Left hindlimb (tissue), 1 donor: Measurements from ENCODE around the gene DBN1.
"Not testable (repeated sequence)": the region's sequence is repeated elsewhere in the genome, so short reads cannot be mapped to it uniquely, and the experiment has no call there.

Experiments
- DNase-seq: peaks from one replicate; pipeline ENCODE4 v3.0.0-alpha.2; 2018

Gene DBN1

GRCh38 chr5:177490992-177491391, 17.6 kb upstream of the DBN1 start:
- no peak for DNase-seq

GRCh38 chr5:177490311-177490991, 17.0 kb upstream of the DBN1 start:
- DNase-seq, result no peak

DNA sequence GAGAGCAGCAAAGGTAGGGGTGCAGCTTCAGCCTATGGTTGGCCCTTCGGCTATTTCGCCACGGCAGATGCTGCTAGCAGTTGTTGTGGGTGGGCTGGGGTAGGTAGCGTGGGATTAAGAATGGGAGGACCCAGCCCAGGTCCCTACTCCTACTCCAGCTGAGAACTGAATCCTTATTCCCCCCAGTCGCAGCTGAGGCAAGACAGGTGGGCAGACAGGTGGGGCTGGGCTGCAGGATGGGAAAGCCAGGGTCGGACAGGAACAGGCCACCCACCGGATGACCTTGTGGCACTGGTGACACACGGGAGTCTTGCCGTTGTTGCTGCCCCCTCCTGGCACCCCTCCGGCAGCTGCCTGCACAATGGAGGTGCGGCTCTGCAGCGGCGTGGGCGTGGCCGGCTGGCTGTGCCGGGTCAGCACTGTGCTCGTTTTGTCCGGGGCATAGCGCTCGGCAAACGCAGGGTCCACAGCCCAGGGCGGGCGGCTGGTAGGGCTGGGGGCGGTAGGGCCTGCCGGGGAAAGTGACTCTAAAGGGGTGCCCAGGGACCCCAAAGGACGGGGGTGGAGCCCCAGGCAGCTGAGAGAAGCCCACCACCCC, 15.8 kb upstream of the DBN1 start:
- no peak for DNase-seq

DNA sequence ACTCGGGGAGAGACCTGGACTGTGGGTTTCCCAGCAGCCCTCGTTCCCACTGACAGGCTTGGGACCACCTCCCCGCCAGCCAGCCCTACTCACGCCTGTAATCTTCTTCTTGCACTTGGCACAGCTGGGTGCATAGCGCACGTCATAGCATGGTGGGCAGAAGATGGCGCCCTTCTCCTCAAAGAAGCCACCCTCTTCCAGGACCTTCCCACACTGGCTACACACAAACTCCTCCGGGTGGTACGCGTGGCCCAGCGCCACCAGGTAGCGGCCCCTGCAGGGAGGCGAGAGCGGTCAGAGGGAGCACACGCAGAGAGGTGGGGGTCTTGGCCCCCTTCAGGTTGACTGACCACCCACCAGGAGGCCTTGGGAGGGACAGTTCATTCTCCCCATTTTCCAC, 14.5 kb upstream of the DBN1 start:
- no peak for DNase-seq

GRCh38 chr5:177487144-177487543, 13.7 kb upstream of the DBN1 start:
- DNase-seq, result no peak

DNA sequence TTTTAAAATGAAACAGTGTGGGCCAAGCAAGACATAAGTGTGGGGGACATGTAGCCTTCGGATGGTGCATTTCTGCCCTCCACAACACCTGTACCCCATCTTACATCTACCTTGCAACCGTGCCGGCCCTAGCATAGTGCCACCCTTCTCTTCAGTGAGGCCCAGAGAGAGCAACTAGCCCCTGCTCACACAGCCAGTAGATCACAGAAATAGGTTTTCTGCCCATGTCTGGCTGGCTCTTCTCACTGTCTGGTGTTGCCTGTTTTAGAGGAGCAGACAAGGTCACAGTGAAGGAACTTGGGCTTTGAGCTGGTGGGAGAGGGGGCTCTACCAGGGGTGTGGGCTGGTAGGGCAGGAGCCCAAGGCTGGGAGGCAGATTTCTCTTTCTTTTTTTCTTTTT, 12.8 kb upstream of the DBN1 start:
- DNase-seq, result no peak

DNA sequence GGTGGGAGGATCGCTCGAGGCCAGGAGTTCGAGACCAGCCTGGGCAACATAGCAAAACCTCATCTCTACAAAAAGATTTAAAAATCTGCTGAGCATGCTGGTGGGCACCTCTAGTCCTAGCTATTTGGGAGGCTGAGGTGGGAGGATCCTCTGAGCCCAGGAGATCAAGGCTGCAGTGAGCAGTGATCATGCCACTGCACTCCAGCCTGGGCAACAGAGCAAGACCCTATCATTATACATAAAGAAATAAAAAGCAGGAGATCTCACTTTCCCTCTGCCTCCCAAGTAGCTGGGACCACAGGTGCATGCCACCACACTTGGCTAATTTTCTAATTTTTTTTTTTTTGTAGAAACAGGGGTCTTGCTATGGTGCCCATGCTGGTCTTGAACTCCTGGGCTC, 12.3 kb upstream of the DBN1 start:
- not testable (repeated sequence) for DNase-seq

DNA sequence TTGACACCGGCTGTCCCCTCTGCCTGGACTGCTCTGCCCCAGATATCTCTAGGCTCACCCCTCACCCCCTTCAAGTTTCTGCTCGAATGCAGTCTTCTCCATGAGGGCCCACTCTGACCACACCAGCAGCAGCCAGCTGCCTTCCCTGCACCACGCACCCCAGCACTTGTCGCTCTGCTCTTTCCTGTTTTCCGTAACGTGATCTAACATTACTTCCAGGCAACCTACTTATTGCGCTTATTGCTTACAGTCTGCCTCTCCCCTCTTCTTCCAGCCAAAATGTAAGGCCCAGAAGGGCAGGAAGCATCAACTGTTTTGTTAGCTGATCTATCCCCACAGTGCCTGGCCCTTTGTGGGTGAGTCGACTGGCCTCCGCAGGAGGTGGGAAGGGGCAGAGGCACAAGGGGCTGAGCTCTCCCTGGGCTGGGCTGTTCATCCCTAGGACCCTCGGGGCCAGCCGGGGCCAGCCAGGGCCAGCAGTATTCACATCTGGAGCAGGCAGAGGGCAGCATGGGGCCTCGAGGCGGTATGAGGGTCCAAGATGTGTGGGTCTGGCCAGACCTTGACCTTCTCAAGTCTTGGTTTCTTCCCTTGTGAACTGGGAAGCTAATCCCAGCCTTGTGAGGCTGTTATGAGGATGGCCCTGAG, 11.6 kb upstream of the DBN1 start:
- DNase-seq, result no peak

DNA sequence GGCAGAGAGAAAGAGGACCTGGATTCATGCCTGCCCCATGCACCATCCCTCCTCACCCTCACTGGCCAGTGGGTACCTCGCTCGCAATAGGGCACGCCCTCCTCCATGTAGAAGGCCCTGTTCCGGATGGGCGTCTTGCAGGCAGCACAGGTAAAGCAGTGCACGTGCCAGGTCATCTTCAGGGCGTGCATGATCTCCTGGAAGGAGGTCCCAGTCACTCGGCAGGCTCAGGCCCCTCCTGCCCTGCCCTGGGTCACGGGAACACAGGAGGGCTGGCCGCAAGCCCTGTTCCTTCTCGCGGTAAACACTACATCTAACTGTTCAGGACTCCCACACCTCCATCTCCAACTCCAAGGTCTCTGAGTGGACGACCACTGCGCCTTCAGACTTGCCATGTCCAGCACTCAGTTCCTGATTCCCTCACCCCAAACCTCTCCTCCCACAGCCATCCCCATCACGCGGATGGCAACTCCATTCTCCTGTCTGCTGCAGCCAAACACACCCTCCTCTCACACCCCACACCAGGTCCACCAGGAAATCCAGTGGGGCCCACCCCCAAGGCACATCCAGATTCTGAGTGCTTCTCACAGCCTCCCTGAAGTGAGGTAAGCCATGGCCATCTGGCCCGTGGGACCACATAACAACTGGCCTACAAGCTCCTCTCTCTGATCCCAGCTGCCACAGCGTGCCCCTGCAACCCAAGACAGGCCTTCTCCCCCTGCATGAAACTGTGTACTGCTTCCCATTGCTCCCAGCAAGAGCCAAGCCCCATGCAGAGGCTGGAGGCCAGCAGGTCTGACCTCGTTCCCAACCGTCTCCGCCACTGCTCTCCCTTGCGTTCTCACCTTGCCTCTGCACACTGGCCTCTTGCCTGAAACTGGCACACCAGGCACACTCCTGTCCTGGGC, 10.8 kb upstream of the DBN1 start:
- DNase-seq, result no peak

DNA sequence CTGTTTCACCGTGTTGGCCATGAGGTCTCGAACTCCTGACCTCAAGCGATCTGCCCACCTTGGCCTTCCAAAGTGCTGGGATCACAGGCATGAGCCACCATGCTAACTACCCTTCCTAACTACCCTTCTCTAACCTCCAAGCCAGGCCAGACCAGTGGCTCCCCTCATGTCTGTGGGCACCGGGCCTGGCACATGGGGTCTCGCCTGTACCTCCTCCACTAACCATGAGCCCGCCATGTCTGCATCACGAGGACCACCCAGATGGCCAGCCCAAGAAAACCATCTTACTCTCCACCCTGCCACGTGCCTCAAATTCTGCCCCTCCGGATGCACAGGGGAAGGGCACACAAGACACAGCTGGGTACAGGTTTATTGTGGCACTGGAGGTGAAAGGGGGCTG, 9.6 kb upstream of the DBN1 start:
- DNase-seq, result no peak

GRCh38 chr5:177482359-177482795, 8.9 kb upstream of the DBN1 start:
- no peak for DNase-seq

DNA sequence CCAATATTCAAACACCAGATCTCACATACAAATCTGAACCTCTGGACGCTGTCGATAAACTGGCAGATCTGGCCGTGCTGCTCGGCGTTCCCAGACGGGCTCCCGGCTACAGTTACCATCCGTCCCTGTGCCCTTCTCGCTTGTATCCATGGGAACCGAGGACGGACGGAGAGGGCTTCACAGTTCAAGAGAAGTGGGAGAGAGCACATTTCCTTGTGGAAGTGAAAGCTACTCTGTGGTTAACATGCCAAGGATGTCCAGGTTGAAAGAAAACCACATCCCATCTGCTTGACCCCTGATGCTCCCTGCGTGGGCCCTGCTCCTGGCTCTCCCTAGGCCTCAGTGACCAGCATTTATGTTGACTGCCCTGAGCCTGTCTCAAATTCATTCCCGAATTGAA, 6.3 kb upstream of the DBN1 start:
- DNase-seq, result no peak

DNA sequence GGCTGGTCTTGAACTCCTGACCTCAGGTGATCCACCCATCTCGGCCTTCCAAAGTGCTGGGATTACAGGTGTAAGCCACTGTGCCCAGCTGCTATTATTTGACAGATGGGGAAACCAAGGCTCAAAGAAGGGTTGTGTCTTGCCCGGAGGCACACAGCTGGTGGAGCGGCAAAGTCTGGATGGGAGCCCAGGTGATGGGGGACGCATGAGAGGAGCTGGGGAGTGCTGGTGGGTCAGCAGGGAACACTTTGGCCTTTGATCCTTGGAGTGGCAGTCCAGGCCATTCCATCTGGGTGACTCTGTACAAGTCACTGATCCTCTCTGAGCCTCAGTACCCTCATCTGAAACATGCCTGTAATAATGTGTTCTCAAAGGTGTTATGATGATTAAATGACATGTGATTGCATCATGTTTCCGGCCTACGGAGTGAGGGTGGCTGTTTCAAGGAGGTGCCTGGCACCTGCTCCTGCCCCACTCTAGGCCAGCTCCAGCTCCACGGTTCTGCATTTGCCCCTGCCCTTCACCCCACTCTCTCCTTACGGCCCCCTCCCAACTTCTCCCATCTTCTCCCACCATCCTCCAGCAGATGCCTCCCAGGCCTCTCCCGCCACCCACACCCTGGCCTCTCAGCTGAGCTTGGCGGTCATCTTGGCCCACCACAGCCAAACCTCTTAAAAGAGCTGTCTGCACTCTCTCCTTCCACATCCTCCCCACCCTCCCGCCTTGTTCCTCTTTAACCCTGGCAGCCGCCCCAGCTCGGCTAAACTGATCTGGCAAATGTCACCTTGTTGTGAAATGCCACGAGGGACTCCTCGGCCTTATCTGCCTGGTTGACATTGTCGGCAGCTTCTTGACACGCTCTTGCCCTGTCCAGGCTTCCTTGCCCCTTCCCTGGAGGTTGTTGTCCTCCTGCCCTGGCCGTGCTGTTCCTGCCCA, 5.5 kb upstream of the DBN1 start:
- DNase-seq, result no peak

- DNase-seq, result no peak
These were observed 4.5 kb upstream of the DBN1 start for GRCh38 chr5:177477701-177478477.

GRCh38 chr5:177476531-177477233, 3.2 kb upstream of the DBN1 start:
- no peak for DNase-seq

DNA sequence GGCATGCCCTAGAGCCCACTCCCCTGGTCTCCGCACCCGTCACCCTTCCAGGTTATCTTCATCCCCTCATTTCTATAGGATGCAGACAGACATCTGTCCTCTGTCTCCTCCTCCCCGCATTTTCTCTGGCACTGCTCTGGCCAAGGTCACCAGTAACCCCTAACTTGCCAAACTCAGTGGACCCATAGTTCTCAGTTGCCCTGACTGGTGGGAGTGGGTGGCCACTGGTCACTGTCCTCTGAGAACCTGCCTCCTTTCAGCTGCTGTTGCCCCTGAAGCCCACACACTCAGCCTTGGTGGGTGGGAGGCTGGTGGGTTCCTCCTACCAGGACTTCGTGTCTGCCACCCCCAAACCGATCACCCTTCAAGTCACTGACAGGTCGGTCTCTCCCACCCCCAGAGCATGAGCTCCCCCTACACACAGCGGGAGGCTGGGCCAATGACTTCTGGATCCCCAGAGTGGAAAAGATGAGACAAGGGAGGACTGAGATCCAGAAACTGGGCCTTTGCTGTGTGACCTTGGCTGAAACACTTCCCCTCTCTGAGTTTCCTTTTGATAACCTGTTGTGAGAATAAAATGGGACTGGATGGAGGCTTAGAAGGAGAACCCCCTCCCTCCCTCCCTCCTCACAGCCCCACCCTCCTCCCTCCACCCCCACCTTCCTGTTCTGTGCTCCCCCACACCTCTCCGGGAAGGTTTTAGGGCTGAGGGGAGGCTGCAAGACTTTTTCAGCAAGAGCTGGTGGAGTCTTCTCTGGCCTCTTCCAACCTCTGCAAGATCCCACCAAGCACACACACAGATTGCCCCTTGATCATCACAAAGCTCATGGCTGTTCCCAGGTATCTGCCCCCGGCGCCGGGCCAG, 2.4 kb upstream of the DBN1 start:
- no peak for DNase-seq

DNA sequence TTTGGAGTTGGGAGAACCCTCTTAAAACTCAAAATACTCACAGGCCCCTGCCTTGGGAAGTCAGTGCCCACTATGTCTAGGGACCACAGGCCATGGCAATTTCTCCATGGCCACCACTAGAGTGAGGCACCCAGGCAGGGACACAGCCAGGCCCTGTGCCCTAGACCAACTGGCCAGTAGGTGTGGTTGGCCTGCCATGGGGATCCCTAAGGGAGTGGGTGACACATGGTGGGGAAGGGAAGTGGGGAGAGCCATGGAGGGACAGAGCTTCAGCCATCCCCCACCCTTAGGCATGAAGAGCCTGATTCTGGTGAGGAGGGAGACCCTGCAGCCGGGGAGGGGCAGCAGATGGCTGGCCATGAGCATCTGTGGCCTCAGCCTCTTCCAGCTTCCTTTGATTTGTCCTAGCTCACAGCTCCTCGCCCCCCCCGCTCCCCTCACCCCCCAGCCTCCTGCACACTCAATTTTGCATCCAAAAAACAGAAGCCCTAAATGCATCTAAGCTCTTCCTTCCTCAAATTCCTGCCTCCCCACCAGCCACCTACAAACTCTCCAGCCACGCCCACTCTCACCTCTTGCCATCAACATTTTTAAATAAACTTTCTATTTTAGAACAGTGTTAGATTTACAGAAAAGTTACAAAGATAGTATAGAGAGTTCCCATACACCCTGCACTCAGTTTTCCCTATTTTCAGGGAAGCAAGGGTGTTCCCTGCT, 1.6 kb upstream of the DBN1 start:
- DNase-seq, result no peak

GRCh38 chr5:177474002-177474476, 605 bp upstream of the DBN1 start:
- DNase-seq, result no peak
